Thyroid gland (tissue), 4 donors: ENCODE results near the gene MYORG. TPM values are rescaled to one million over a fixed set of nuclear protein-coding genes. Genes with fewer than 3 reads are reported as not detected.
A peak's percentile ranks its signal among the peaks of the same experiment; 100 is the strongest.

Experiments
- DNase-seq, 2 donors: peaks; one replicate each; pipeline ENCODE4 v3.0.0-alpha.2; 2019
- H3K27ac ChIP-seq, 3 donors: fragments of 200-600 bp; sonication (generic); 1 replicate in 2 of 3; 2 replicates in 1 of 3; pipeline ENCODE4 v1.5.1; 2016 to 2019; ENCODE audit warnings: mild to moderate bottlenecking in 1 of 3, moderate library complexity in 1 of 3
- H3K27me3 ChIP-seq: fragments of 200-600 bp; sonication (generic); one replicate; pipeline ENCODE4 v1.5.1; 2019
- H3K36me3 ChIP-seq, 2 donors: fragments of 200-600 bp; sonication (generic); one replicate each; pipeline ENCODE4 v1.5.1; 2016 to 2019
- H3K4me1 ChIP-seq, 2 donors: fragments of 200-600 bp; sonication (generic); one replicate each; pipeline ENCODE4 v1.5.1; 2017 to 2019
- H3K4me3 ChIP-seq, 3 donors: fragments of 200-600 bp; sonication (generic); replicated peaks in 1 of 3; 1 replicate in 2 of 3; 2 replicates in 1 of 3; pipeline ENCODE4 v1.5.1; 2016; ENCODE audit warnings: mild to moderate bottlenecking in 1 of 3
- H3K9me3 ChIP-seq: fragments of 200-600 bp; sonication (generic); one replicate; pipeline ENCODE4 v1.5.1; 2017
- POLR2A ChIP-seq, 2 donors: fragments of 450-650 bp; IDR thresholded peaks; one replicate each; pipeline ENCODE4 v1.6.1; 2017; ENCODE audit warnings: antibody characterized with exemption in 2 of 2, mild to moderate bottlenecking in 2 of 2, moderate library complexity in 1 of 2
- WGBS, 2 donors: methylation state at CpG; one replicate each; pipeline ENCODE4 v1.1.5; 2017; 5-methylcytosine and 5-hydroxymethylcytosine counted together
- intact Hi-C: fragments of 100-400 bp; cut with DNase I; formaldehyde crosslinking; loops from one replicate; pipeline ENCODE4 v1.15.1; 2023
- total RNA-seq, 4 donors: library from RNA; depleted of rRNA; stranded (reverse); fragments of >200 nt; gene quantifications; one replicate each; pipeline ENCODE4 v1.2.3, GENCODE V29; 2016
- TF ChIP-seq, protein P1 (sequence below), 6 experiments: fragments of 200-600 bp in 3 of 6; fragments of 450-650 bp in 3 of 6; sonication (generic) in 3 of 6; IDR thresholded peaks; one replicate each; pipeline ENCODE4 v1.5.1; 2016 to 2019; ENCODE audit warnings: antibody characterized with exemption in 6 of 6, mild to moderate bottlenecking in 2 of 6, inconsistent platforms in 1 of 6, moderate library complexity in 1 of 6

Gene MYORG
- total RNA-seq, 4 donors from 2014 or later, result 3.2 to 9.2 (median 6.0) TPM

DNA sequence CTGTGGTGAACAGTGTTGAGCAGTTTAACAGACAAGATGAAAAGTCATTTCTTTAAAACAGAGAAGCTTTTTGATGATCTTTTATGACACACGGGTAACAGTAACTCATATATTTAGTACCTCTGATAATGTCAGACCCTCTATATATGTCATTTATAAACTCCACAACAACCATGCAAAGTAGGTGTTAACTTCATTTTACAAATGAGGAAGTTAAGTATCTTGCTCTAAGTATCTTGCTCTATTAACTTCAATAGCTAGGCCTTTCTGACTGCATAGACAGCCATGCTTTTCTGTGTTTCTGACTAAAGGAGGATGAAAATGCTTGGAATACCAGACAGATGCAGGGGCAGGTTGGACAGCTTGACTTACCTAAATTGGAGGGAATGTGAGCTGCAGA is 45.5 kb downstream of the MYORG start:
- Histone ChIP-seq H3K4me1 (peaks cover 18 to 23% of the 10 kb centered on the region in 2 donors), H3K27me3 (no peaks in the 10 kb centered on the region), H3K36me3 (no peaks in the 10 kb centered on the region), H3K9me3 (no peaks in the 10 kb centered on the region), H3K27ac (no peak overlapping the region), H3K4me3 (no peak overlapping the region)
- WGBS, 2 donors, result 85 to 90% methylated on average over 1 of the region's 1 CpG
- DNase-seq, result no peak
- TF ChIP-seq, protein P1, sequence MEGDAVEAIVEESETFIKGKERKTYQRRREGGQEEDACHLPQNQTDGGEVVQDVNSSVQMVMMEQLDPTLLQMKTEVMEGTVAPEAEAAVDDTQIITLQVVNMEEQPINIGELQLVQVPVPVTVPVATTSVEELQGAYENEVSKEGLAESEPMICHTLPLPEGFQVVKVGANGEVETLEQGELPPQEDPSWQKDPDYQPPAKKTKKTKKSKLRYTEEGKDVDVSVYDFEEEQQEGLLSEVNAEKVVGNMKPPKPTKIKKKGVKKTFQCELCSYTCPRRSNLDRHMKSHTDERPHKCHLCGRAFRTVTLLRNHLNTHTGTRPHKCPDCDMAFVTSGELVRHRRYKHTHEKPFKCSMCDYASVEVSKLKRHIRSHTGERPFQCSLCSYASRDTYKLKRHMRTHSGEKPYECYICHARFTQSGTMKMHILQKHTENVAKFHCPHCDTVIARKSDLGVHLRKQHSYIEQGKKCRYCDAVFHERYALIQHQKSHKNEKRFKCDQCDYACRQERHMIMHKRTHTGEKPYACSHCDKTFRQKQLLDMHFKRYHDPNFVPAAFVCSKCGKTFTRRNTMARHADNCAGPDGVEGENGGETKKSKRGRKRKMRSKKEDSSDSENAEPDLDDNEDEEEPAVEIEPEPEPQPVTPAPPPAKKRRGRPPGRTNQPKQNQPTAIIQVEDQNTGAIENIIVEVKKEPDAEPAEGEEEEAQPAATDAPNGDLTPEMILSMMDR (IDR thresholded peaks at IDR 0.05), result no peak
- no peak for TF ChIP-seq POLR2A (IDR thresholded peaks at IDR 0.05)
- intact Hi-C loops, result loop anchor here (5.0 to 10.0 kb wide), 3 partner anchors 46 to 264 kb away; partner anchors contain the start of gene MYORG

DNA sequence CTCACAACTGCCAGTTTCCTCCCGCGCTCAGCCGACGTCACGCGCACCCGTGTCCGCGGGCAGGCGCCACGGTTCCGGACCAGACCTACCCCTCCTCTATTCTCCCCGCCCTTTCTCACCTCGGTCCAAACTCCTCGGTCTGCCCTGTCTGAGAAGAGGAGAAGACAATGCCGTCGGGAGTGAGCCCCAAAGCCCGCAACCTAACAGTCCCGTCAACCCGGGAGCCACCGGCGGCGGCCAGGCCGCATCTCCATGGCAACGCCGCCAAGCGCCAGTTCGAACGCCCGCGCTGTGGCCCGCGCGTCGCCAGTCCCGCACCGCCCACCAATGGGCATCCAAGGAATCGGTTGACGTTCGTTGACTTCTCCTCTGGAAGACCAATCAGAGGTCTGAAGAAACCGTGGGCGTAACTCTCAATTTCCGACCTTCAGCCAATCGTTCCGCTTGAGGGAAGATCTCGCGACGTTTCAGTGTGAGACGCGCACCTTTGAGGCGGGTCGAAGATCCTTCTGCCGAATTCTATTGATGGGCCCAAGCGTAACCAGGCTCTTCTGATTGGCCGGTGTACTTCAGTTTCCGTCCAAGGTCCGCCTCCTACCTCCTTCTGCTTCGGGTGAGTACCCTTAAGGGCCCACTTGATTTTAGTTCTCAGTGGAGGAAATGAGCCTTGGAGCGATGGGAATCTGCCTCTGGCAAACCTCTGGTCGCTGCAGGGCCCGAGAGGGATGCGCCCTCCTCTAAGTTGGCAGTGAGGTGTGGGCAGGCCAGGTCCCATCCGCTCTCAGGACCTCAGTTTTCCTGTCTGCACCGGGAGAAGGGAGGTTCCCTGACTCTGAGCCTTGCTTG is 47.5 kb downstream of the MYORG start, which contains the start of the genes KIF24 and NUDT2:
Gene KIF24, minus strand, starts transcription at position 282 of the 846 bp plus-strand sequence. CDS start 17,922 bp downstream, outside the sequence.
Gene NUDT2, plus strand, starts transcription at position 583 of the 846 bp plus-strand sequence. CDS start 9,471 bp downstream, outside the sequence.
- Histone ChIP-seq H3K36me3 (no peaks in the 10 kb centered on the region), H3K27ac (peak within 1 kb of the TSS; percentile 77 to 95 (median 94)), H3K4me1 (peaks cover 18 to 23% of the 10 kb centered on the region in 2 donors), H3K4me3 (peak within 1 kb of the TSS; percentile 52 to 61 (median 54)), H3K9me3 (no peaks in the 10 kb centered on the region), H3K27me3 (no peaks in the 10 kb centered on the region)
- DNase-seq, result peak; percentile 98
- TF ChIP-seq, protein P1 (IDR thresholded peaks at IDR 0.05), result peak in 1 of 6 experiments; percentile 27
- peak in 1 of 2 donors; percentile 75 for TF ChIP-seq POLR2A (IDR thresholded peaks at IDR 0.05)
- 0 to 1% methylated on average over 53 to 64 of the region's 64 CpGs for WGBS, 2 donors
- intact Hi-C loops, result loop anchor here (10.0 kb wide), 1 partner anchor 134 kb away; no protein-coding TSS in a partner anchor

- no peak for TF ChIP-seq POLR2A (IDR thresholded peaks at IDR 0.05)
- TF ChIP-seq, protein P1 (IDR thresholded peaks at IDR 0.05), result no peak
- intact Hi-C loops, result loop anchor here (10.0 kb wide), 1 partner anchor 134 kb away; no protein-coding TSS in a partner anchor
- H3K9me3 ChIP-seq, result no peaks in the 10 kb centered on the region
- 1 to 2% methylated on average over 11 of the region's 11 CpGs for WGBS, 2 donors
- H3K36me3 ChIP-seq, result no peaks in the 10 kb centered on the region
- H3K4me1 ChIP-seq, result peaks cover 18 to 23% of the 10 kb centered on the region in 2 donors
- peak; percentile 2 to 11 for DNase-seq
- H3K4me3 ChIP-seq, result peak overlapping the region; percentile 46 to 54 (median 48)
- no peaks in the 10 kb centered on the region for H3K27me3 ChIP-seq
- H3K27ac ChIP-seq, result peak overlapping the region; percentile 40 to 51 (median 48)
Measured at GRCh38 chr9:34328500-34328986, 48.2 kb downstream of the MYORG start.

- Histone ChIP-seq H3K36me3 (no peaks in the 10 kb centered on the region), H3K27ac (no peak overlapping the region), H3K9me3 (no peaks in the 10 kb centered on the region), H3K27me3 (no peaks in the 10 kb centered on the region), H3K4me3 (no peak overlapping the region), H3K4me1 (peaks cover 13 to 15% of the 10 kb centered on the region in 2 donors)
- 68 to 77% methylated on average over 1 of the region's 1 CpG for WGBS, 2 donors
- intact Hi-C loops, result loop anchor here (10.0 kb wide), 1 partner anchor 132 kb away; no protein-coding TSS in a partner anchor
- no peak for TF ChIP-seq POLR2A (IDR thresholded peaks at IDR 0.05)
- TF ChIP-seq, protein P1 (IDR thresholded peaks at IDR 0.05), result no peak
- no peak for DNase-seq
Measured at GRCh38 chr9:34326690-34327089, 50.0 kb downstream of the MYORG start.
